CD4-positive, alpha-beta T cell treated with Interleukin-15 for 4 hours (primary cell): ENCODE measurements around the gene MNAT1.
A peak's percentile ranks its signal among the peaks of the same experiment; 100 is the strongest.
"Not testable (repeated sequence)": the region's sequence is repeated elsewhere in the genome, so short reads cannot be mapped to it uniquely, and the experiment has no call there.

Experiments used
- DNase-seq: peaks from one replicate; pipeline ENCODE4 v3.0.0-alpha.2; 2020; ENCODE audit warnings: low spot score

Gene MNAT1

GRCh38 chr14:60734465-60735242 is at the start of gene MNAT1:
TSS of gene MNAT1 (plus strand) at chr14:60734761. CDS start at chr14:60734863, 102 bp downstream.
- DNase-seq, result peak; percentile 74

DNA sequence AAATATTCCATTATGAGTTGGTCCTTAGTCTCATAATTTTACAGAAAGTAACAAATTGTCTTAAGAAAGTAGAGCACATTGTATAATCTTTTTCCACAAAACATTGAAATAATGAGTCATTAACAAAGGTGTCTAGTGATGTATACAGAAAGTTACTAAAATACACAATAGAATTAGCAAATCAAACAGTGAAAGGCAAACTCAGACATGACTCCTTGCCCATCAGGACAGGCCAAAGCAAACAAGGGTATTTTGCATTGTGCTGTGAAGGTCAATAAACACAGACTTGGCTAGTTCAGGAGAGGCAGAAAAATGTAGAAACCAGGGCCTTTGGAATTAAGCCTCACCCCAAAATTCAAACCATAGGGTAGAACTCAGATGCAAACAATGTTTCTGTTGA is 47.7 kb upstream of the MNAT1 start:
- no peak for DNase-seq

- DNase-seq, result no peak
Measured at GRCh38 chr14:60691383-60692113, 43.0 kb upstream of the MNAT1 start.

DNA sequence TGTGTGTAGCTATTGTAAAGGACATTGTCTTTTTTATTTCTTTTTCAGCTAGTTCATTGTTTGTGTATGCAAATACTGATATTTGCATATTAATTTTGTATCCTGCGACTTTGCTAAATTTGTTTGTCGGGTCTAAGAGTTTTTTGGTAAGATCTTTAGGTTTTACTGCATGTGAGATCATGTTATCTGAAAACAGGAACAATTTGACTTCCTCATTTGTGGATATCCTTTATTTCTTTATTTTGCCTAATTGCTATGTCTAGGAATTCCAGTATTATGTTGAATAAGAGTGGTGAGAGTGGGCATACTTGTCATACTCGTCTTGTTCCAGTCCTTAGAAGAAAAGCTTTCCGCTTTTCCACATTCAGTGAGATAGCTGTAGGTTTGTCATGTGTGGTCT is 39.2 kb upstream of the MNAT1 start:
- DNase-seq, result no peak

GRCh38 chr14:60700598-60700997 is 34.0 kb upstream of the MNAT1 start:
- DNase-seq, result no peak

- no peak for DNase-seq
Measured at GRCh38 chr14:60705100-60705499, 29.5 kb upstream of the MNAT1 start.

DNA sequence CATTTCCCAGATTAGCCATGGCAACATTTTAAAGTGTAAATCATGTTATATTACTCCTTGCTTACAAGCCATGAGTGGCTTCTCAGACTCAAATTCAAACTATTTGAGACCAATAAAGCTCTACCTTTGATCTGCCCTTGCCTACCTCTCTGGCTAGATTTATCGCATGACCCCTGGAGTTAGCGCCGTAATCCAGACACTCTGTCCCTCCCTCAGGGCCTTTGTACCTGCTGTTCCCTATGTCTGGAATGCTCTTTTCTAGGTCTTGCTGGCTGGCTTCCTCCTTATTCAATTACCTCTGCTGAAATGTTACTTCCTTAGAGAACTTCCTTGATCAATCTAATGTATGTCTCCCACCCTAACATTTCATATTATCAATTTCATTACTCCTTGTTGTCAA is 26.7 kb upstream of the MNAT1 start:
- no peak for DNase-seq

DNA sequence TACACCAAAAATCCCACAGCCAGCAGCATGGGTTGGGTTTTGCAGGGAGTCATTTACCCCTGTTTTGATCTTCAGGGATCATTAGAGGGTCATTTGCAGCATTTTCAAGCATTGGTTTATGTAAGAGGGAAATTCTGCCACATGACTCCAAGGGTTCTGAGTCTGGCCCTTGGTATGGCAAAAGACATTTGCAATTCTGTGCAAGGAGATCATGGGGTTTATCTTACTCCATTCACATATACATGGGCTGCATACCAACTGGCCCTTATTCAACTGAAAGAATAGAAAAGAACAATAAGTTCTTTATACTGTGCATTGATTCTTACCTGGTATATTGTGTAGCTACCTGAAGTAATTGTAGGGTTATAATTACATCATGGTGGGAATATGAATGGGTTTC is 24.1 kb upstream of the MNAT1 start:
- DNase-seq, result no peak

DNA sequence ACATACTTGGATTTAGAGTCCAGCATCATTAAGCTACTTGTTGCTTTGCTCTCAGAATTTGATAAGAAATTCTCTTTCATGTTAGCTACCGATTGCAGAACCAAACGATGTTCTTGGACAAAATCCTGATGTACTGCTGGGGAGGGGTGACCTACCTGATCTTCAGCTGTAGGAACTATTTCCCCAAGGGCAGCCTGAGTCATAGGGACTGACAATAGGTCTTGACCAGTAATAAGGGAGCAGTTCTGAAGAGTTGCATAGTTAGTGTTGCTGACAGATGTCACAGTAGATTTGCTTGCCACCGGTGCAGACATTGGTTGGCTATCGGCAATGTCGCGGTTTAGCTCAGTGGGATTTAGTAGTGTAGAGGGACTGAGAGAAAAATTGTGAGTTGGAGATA is 21.0 kb upstream of the MNAT1 start:
- no peak for DNase-seq

DNA sequence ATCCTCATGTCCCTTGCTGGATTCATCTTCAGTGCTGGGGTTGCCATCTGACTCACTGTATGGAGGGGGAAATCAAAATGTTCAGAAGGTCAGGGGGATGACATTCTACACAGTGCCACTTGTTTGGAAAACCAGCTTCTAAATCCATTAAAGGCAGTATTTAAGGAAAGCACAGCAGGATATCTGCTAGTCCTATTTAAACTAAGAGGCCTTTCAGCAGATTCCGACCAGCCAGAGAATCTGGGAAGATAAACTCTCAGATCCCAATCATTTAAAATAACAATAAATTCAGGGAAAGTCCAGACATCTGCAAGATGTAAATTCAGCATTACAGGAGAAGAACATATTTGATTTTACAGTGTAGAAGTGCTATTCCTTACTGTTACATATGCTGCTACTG is 14.2 kb upstream of the MNAT1 start:
- no peak for DNase-seq

GRCh38 chr14:60720962-60721325 is 13.6 kb upstream of the MNAT1 start:
- no peak for DNase-seq

DNA sequence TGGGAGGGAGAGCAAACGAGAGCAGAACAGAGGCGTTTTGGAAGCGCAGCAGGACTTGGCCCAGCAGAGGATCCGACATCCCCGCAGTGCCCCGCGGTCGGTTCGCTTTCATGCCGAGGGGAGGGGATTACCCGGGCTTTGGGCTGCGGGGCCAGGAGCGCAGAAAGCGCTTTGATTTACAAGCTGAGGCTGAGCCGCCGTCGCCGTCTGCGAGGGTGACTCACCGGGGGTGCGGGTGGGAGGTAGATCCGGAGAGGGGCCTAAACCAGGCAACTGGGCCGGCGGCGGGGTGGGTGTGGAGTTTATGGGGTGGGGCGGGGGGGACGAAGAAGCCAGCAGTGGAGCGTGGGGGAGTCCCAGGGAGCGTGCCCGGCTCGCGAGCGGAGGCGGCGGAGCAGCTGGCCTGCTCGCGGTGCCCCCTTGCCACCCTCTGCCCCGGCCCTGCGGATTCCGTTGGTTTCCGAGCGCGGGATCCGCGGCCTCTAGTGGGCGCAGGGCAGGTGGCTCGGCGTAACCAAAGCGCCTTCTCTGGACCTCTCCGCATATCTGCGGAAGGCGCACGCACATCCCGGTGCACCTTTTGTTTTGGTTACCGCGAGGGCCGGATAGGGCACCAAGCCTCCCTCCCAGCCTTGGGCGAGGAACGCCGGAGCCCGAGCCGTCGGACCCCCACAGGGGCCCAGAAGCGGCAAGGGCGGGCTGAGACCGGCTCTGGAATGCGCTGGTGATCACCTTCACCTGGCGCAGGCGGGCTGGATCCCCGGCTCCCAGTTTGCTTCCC is 13.0 kb upstream of the MNAT1 start:
- DNase-seq, result peak; percentile 28

DNA sequence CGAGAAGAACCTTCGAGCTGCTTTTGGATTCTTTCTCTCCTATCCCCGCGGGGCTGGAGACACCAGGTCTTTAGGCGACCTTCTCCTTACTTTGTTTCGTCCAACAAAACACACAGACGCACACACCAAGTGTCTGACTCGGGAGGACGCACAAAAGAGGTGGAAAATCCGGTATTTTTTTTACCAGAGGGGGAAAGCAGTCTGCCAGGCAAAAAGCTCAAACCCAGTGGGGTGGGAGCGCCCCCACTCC is 12.5 kb upstream of the MNAT1 start:
- DNase-seq, result no peak

DNA sequence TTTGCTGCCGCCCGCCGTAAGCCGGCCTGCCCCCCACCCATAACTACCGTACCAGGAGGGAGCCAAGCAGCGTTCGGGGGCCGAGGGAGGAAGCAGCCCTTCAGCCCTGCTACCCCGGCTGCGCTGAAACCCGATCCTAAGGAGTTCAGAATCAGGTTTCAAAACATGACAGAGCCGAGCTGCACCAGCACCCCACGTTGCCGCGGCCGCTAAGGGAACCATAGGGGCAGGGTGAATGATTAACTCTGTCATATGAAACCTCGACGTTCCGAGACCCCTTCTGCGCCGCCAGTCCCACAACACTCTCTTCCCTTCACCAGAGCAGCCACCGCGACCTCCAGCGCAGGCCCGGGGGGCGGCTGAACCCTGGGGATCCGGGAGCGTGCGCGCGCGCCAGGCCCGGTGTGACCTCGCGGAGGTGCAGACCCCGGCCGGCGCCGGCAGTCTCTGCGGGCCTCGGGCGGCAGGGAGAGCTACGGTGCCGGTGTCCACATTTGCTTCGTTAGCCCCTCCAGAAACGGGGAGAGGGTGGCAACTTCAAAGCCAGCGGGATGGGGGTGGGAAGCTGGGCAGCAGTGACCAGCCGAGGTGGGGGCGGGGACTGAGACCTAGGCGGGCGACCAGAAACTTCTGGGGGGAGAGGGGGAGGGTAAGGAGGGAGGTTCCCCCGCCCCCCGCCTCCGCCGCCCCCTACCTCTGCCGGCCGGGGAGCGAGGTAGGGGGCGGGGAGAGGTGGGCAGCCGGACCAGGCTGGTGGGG is 12.0 kb upstream of the MNAT1 start:
- DNase-seq, result no peak

DNA sequence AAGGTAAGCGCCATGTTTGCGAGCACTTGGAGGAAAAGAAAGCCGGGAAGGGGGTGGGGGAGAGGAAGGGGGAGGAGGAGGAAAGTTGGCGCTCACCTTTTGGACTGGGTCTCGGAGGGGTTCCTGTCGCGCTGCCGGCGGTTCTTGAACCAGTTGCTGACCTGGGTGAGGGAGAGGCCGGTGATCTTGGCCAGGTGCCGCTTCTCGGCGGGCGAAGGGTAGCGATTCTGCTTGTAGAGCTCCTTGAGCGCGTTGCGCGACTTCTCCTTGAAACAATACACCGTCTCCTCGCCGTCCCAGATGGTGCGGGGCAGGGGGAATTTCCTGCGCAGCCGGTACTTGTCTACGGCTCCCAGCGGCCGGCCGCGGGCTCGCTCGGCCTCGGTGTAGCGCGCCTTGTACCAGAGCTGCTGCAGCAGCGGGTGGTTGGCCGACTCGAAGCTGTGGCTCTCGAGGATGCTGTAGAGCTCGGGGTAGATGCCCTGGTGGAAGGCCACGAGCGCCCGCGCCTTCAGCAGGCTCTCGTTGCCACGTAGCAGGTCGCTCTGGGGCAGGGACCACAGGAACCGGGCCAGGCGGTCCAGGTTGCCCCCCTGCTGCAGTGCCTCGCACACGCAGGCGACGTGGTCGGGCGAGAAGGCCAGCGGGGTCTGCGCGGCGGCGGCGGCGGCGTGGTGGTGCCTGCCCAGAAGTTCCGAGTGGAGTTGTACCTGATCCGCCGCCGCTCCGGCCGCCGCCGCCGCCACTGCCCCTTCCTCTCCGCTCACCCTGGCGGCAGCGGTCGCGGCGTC is 11.2 kb upstream of the MNAT1 start:
- no peak for DNase-seq

DNA sequence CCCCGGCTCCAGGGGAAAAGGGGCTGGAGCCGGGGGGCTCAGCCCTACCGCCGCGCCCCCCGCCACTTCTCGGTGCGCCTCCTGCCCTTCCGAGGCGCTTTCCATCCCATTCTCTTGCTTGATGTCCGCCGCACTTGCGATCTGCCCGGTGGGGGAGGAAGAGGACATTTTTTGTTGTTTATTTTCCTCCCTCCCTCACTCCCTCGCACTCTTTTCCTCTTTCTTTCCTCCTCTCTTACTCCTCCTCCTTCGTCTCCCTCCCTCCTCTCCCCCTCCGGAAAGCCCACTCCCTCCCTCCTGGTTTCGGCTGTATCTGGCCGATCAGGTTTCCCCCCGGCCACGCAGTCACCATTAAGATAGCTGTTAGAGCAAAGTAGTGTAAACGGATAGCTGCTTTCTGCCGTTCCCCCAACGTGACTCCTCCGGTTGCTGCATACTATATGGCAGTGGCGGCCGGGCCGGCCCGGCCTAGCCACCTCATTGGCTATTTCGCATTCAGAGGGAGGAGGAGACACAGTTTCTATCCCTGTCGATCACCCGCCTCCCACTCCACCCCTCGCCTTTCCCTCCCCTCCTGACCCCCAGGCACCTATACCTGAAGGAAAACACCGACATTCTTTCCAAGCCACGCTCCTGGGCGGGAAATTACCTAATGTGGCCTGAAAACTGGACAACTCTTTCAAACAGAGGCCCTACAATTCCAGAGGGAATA is 10.5 kb upstream of the MNAT1 start, which contains the start of gene SIX4:
TSS of gene SIX4 (minus strand) at position 445 of the 712 bp plus-strand sequence. CDS start at position 168, 277 bp downstream.
- DNase-seq, result no peak

GRCh38 chr14:60731291-60731690 is 3.3 kb upstream of the MNAT1 start:
- DNase-seq, result not testable (repeated sequence)

DNA sequence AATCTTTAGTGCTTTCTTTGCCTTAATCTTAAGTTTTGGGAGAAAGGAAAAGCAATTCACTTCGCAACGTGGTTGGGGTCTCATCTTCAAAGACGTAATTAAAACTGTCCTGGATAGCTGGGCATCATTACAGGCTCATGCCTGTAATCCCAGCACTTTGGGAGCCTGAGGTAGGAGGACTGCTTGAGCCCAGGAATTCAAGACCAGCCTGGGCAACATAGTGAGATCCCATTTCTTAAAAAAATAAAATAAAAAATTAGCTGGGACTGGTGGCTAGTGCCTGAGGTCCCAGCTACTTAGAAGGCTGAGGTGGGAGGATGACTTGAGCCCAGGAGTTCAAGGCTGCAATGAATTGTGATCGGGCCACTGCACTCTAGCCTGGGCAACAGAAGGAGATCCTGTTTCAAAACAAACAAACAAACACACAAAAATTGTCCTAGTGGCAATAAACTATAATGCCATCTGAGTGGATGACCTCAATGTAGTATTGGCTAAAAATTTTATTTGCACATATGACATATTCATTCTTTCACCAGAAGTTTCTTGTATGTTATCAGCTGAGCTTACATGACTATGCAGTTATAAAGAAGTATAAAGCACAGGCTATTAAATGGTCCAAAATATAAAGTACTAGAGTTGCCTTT is 1.6 kb upstream of the MNAT1 start:
- DNase-seq, result no peak

DNA sequence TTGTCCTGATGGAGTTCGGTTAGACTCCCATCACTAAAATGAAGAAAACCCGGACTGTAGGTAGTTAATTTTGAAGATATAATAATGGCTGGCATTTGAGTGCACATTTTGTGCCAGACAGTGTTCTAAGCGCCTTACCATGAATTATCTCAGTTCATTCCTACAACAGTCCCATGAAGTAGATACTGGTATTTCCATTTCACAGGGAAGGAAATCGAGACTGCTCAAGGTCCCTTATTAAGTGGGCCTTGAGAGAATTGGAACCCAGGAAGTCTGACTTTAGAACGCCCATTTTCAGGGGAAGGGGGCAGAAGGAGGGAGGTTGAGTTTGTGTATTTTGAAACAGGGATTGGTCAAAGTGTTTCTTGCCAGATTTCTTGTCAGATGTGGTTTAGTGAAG is 855 bp downstream of the MNAT1 start:
- DNase-seq, result no peak

- no peak for DNase-seq
Measured at GRCh38 chr14:60736494-60736893, 1.9 kb downstream of the MNAT1 start.
